IPS-11a (cell line): Measurements from ENCODE around the gene OSBPL8.
"Not testable (repeated sequence)": the region's sequence is repeated elsewhere in the genome, so short reads cannot be mapped to it uniquely, and the experiment has no call there.

ENCODE experiments used
- H3K4me3 ChIP-seq: one replicate; pipeline ENCODE4 v1.5.1; 2013; ENCODE audit warnings: low read depth, low read length, control low read depth

Gene OSBPL8

DNA sequence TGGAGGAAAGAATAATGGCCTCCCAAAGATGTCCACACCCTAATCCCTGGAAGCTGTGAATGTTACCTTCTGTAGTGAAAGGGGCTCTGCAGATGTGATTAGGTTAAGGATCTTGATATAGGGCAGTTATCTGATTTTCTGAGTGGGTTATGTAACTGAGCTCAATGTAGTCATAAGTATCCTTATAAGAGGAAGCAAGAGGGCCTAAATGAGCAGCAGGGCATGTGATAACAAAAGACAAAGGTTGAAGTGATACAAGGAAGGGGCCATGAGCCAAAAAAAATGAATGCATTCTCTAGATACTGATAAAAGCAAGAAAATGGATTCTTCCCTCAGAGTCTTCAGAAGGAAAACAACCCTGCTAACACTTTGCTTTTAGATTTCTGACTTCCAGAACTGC is 78.8 kb downstream of the OSBPL8 start:
- no peak overlapping the region for H3K4me3 ChIP-seq

DNA sequence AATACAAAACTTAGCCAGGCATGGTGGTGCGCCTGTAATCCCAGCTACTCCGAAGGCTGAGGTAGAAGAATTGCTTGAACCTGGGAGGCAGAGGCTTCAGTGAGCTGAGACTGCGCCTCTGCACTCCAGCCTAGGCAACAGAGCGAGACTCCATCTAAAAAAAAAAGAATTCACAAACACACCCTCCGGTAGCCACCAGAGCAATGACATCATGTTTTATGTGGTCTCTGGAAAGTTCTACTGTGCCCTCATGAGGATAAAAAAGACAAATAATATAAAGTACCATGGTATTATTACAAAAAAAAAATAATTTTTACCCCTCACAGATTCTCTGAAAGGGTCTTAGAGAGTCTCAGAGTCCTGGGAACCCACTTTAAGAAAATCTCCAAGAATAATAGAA is 81.5 kb downstream of the OSBPL8 start:
- no peak overlapping the region for H3K4me3 ChIP-seq

DNA sequence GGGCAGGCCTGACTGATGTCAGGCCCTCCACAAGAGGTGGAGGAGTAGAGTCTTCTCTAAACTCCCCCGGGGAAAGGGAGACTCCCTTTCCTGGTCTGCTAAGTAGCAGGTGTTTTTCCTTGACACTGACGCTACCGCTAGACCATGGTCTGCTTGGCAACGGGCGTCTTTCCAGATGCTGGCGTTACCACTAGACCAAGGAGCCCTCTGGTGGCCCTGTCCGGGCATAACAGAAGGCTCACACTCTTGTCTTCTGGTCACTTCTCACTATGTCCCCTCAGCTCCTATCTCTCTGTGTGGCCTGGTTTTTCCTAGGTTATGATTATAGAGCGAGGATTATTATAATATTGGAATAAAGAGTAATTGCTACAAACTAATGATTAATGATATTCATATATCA is 86.7 kb downstream of the OSBPL8 start:
- not testable (repeated sequence) for H3K4me3 ChIP-seq

DNA sequence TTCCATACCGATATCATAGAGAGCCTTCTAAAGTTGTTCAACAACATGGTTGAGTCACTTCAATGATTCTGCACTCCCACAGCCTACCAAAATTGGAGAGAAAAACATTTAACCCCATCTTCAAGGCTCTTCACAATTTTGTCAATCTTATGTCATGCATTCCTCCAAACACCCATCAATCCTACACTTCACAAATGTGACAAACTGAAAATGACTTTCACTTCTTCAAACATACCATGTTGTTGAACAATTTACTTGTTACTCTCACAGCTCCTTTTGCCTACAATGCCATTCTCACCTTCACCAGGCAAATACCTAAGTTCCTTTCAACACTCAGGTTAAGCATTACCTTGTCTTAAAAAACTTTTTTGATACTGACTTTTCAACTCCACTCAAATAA is 88.0 kb downstream of the OSBPL8 start:
- H3K4me3 ChIP-seq, result no peak overlapping the region

DNA sequence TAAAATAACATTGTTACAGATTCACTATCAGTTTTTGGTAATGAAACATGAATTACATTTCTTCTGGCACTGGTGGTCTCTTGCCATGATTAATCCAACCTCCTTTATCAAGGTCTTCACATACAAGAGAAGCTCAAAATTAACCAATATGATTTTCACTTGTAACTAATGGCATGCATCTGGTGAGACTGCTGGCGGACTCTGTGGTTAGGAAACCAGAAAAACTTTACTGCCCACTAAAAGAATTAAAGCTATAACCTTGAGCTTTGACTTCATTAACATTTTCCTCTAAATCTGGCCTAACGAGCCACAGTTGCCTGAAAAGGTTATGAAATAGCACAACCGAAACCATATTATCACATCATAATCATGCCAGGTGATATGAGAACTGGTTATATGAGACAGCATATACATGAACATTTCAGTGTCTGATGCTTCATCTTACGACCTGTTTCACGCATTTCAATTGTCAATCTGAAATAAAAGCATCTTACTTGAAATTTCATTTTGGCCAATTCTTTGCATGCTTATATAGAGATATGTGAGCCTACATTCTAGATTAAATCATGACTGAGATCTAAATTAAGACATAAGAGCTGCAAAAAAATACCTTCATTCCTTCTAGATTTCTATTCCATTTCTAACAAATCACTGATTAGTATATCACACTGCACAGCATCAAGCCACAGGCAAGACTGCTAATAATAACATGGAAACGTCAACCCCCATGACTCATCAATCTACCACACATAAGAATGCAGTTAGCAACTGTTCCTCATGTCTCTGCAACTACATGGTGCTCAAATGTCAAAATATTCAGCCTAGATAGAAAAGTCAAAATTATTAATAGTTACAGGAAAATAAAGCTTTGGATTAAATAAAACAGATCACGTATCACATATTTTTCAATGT is 89.3 kb downstream of the OSBPL8 start:
- H3K4me3 ChIP-seq, result no peak overlapping the region

DNA sequence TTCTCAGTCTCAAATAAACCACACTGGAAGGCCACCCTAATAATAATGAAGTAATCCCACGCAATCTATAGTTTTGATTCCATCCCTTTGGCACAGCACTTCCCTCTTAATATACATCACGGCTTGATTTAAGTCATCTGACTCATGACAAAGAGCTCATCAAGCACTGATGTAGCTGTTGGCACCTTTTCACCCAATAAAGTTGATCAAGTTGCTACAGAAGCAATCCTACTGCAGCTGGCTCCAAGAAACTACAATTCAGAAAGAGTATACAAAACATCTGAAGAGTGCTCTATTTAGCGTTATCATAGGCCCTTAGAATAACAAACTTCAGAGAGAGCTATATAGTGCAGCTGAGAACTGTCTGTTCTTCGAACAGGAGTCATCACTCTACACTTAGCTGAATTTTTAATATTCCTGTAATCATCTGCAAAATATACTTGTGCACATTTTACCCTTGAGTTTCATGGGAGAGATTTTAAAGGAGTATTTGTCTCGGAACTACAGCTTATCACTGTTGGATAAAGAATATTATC is 94.9 kb downstream of the OSBPL8 start:
- no peak overlapping the region for H3K4me3 ChIP-seq

DNA sequence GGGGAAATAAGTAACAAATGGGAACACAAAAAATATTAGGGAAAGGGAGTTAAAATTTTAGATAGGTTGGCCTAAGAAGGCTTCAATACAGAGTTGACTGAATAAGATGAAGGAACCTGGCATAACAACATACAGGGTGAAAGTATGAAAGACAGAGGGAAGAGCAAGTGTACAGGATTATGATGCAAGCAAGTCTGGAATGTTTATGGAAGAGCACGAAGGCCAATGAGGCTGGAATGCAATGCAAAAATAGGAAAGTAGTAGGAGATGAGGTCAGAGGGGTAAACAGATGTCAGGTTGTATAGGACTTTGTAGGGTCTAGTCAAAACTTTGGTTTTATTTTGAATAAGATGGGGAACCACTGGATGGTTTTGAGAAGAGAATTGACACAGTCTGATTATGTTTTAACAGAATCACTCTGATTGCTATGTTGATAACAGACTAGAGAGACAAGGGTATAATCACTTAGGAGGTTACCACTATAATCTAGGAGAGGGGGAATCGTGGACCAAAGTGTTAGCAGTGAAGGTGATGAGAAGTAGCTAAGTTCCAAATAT is 96.8 kb downstream of the OSBPL8 start:
- H3K4me3 ChIP-seq, result no peak overlapping the region

DNA sequence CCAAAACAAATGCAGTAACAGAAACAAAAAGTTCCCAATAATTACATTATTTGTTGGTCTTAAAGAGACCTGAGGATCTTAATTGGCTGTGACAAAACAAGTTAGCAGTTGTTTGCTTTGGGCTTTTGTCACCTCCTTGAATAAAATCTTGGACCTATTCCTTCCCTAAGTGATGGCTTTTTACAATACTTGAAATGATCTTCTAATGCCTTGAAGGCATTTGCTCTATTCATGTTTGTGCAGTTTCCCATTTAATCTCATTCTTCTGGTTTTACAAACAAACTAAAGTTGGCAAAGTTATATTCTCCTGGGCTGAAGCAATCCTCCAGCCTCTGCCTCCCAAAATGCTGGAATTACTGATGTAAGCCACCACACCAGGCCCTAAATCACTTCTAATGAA is 98.8 kb downstream of the OSBPL8 start:
- H3K4me3 ChIP-seq, result no peak overlapping the region

DNA sequence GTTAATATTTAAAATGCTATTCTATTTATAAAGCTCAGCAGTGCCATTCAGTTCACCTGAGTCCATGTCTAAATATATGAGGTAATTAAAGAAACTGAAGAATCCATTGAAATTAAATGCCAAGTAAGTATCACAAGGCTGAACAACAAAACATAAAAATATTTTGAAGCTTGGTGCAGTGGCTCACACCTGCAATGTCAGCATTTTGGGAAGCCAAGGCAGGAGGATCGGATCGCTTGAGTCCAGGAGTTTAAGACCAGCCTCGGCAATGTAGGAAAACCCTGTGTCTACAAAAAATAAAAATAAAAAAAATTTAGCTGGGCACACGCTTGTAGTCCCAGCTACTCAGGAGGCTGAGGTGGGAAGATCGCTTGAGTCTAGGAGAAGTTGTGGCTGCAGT is 101.8 kb downstream of the OSBPL8 start:
- H3K4me3 ChIP-seq, result no peak overlapping the region

DNA sequence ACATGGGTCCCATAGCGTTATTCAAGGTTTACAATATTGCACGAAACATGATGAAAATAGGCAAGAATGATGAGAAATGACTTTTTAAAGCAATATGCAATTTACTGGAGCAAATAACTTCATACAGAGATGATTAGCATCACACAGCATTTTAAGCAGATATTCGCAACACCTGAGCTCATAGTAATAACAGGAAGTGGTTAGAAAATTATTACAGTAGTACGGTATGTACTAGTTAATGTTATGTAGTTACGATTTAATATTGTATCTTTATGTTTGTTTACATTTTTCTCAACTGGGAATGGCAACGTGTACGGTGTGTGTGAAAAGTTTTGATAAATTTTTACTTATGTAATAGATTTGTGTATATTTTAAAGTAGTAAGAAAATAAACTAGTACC is 102.6 kb downstream of the OSBPL8 start:
- no peak overlapping the region for H3K4me3 ChIP-seq

DNA sequence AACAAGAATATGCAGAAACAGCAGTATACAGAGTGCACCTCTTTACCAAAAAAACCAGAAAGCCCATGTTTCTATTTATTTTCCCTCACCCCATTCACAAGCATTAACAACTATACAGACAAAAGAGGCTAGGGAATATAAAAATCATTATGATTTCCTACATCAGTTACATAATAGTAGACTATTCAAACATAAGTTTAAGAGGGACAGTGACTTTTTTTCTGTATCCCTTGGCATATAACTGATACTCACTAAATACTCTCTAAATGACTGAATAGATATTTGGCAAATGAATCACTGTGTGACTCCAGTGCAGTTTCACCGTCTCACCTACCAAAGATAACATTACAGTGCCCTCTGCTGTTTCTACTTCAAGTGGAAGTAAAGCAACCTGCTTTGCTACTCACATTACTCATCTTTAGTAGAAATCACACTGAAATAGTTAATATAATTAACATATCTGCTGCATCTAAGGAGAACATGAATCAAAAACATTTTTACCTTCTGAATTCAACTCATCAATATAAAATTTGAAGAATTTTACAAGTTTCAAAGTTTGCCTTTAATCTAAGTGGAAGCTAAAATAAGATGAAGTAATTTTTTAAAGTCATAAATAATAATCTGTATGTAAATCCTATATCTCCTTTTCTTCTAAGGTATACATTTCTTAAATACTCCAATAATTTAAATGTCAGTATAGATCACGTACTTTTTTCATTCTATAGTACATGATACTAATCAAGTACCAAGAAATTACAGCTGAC is 103.8 kb downstream of the OSBPL8 start:
- no peak overlapping the region for H3K4me3 ChIP-seq

DNA sequence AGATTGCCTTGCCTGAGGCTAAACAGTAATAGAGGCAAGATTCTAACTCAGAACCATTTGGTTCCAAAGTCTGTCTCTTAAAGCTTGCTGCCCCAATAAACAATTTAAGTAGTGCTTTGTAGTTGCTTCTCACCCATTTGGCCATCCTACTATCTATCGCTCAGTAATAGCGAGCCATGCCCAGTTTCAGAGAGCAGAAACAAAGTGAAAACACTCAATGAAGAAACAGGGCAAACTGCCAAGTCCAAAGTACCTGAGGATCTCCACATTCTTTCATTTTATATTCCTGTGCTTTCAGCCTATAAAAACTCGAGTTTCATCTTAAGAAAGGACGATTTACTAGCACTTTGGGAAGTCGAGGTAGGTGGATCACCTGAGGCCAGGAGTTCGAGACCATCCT is 108.0 kb downstream of the OSBPL8 start:
- H3K4me3 ChIP-seq, result no peak overlapping the region

DNA sequence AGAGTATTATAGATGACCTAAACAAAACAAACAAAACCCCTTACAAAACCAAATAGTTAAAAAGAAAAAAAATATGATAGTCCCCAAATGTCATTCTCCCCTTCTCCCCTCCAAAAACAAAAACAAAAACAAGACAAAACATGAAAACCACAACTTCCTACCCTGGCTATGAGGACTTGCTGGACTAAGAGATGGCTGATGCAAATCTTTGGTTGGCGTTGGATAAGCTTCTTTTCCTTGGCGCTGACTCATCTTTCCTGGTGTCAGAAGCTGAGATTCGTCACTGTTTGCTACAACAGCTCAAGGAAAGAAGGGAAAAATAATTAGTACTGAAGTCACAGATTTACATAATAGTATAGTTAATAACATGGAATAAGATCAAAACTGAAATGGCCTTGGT is 108.9 kb downstream of the OSBPL8 start:
- H3K4me3 ChIP-seq, result no peak overlapping the region

DNA sequence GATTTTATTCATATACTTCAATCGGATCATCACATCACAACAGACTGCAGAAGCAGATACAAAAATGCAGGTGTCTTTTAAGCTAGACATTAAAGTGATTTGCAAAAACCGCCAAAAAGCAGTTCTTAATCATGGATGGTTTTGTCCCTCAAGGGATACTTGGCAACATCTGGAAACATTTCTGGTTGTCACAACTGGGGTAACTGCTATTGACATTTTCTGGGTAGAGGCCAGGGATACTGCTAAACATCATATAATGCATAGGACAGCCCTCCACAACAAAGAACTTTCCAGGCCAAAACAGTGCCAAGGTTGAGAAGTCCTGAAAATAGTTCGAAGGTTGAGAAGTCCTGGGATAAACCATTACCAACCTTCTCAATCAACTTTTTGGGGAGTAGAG is 109.6 kb downstream of the OSBPL8 start:
- no peak overlapping the region for H3K4me3 ChIP-seq

DNA sequence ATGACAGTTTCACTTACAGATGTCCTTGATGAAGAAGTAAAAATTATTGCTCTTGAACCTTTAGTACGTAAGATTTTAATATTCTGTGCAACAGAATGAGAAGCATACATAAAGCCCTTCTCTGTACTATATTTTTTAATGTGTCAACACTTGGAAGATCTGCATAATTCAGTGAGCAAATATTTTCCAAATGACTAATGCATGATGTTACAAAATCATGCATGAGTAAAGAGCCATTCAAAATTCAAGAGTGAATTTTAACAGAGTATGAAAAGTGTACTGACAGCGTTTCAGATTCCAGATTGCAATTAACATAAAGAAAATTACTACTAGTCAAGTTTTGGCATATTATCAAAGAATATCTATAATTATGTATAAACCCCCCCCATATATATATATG is 110.0 kb downstream of the OSBPL8 start:
- no peak overlapping the region for H3K4me3 ChIP-seq

DNA sequence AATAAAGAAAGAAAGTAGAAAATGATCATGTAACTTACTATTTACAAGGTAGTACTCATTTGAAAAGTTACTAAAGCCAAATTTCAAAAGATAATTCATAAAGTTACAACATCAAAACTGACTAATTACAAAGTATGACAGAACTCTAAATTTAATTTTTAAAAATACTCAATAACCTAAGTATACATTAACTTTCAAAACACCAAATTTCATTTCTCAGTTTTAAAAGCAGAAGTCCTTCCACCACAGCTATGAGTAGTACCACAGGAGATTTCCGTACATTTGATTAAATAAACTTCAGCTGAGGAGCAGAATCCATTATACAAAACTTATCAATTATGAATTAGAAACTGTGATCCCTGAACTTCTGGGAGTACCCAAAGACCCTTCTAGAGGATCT is 110.6 kb downstream of the OSBPL8 start:
- H3K4me3 ChIP-seq, result no peak overlapping the region

DNA sequence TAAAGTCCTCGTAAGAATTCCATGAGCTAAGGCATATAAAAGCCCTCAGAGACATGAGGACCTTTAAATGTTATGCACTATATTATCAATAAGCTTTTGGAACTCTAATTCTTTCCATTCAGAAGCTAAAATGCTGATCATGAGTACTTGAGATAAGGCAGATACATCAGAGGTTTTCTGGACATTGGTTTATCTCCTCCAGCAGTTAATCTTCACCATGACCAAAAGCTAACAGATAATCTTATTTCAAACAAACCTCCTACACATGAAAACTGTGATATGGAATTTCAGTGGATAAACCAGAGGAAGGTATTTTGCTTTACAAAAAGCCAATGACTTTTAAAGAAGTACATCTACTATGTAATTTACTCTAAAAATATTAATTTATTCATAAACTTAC is 113.5 kb downstream of the OSBPL8 start:
- no peak overlapping the region for H3K4me3 ChIP-seq

DNA sequence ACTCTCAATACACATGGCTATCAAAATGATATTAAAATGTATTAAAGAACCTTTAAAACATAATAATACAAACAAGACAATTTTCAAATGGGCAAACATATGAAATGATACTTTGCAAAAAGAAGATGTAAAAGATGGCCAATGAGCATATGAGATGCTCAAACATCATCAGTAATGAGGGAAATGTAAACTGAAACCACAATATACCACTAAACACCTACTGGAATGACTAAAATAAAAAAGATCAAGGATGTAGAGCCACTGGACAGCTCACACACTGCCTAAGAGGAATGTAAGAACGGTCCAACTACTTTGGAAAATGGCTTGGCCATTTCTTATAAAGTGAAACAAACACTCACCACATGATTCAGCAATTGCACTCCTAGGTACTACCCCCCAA is 114.1 kb downstream of the OSBPL8 start:
- no peak overlapping the region for H3K4me3 ChIP-seq

DNA sequence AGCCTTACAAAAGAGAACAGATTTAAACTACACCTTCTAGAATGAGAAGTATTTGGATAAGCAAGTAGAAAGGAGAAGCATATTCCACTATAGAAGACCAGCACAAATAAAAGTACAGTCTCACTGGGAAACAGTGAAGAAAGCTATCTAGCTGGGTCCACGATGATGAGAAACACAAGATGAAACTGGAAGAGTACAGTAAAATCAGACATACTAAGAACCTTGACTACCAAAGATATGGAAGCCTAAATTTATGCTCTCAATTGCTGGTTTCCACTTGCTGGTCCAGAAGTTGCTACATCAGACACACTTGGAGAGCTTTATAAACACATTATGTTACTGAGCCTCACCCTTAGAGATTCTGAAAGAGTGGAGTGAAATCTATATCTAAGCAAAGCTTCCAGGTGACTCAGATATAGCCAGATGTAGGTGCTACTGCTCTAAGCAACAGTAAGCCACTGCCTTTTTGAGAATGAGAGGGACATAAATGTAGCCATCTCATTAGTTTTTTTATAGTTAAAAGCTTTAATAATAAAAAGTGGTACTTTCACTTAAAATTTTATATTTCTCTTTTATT is 115.1 kb downstream of the OSBPL8 start:
- H3K4me3 ChIP-seq, result no peak overlapping the region

DNA sequence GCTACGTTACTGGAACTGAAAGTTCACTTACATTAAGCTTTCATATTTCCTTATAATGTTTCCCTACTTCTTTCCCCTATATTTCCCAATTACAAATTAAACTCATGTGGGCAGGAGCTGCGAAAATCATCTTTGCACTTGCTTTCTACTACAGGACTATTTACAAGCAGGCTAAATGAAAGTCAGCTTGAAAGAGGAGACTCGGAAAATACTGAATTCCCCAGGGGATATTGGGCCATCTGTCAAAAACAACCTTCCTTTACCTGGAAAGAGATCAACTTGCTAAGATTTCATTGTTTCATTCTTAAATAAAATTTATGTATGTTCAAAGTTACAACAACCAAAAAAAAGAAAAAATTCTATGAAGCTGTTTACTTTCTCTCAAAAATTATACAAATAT is 118.6 kb downstream of the OSBPL8 start:
- H3K4me3 ChIP-seq, result no peak overlapping the region

DNA sequence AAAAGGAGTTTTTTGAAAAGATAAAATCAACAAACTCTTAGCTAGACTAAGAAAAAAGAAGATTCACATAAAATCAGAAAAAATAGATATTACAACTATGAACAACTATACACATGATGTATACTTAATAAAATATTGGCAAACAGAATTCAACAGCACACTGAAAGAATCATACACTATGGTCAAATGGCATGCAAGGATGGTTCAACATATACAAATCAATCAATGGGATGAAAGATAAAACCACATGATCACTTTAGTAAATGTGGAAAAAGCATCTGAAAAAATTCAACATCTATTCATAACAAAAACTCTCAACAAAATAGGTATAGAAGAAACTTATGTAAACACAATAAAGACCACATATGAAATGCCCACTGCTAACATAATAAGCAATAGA is 126.8 kb downstream of the OSBPL8 start:
- H3K4me3 ChIP-seq, result no peak overlapping the region
